ENCODE data around the gene RGPD5.
"Not testable (repeated sequence)": the region's sequence is repeated elsewhere in the genome, so short reads cannot be mapped to it uniquely, and the experiment has no call there.

The RGPD5 gene

DNA sequence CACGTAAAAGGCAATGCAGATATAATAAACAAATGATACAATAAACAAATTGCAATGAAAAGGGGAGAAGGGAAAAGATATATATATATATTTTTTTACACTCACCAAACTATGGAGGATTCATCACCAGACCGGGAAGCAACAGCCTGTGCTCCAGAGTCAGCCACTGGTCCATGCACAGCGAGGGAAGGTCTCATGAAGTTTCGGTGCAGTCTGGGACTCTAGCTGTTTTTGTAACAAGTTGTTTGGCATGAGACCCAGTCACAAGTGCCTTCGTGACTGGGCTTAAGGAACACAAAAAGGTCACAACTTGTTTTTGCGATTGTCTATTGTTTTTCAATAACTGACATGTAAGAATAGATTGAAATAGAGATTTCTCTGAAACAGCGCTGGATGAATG lies 99.6 kb downstream of the RGPD5 start:
- not testable (repeated sequence) for DNase-seq

DNA sequence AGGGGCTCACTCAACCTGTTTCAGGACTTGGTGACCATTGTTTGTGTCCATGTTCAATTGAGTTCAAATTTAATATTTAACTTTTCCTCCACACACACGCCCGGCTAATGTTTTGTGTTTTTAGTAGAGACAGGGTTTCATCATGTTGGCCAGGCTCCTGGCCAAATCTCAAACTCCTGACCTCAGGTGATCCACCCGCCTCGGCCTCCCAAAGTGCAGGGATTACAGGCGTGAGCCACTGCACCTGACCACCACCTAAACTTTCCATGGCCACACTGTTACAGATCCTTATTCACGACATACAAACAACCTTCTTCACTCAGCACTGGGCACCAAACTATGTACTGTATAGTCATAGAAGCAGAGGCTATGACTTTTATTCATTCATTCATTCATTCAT lies 100.0 kb downstream of the RGPD5 start:
- DNase-seq: not testable (repeated sequence)

DNA sequence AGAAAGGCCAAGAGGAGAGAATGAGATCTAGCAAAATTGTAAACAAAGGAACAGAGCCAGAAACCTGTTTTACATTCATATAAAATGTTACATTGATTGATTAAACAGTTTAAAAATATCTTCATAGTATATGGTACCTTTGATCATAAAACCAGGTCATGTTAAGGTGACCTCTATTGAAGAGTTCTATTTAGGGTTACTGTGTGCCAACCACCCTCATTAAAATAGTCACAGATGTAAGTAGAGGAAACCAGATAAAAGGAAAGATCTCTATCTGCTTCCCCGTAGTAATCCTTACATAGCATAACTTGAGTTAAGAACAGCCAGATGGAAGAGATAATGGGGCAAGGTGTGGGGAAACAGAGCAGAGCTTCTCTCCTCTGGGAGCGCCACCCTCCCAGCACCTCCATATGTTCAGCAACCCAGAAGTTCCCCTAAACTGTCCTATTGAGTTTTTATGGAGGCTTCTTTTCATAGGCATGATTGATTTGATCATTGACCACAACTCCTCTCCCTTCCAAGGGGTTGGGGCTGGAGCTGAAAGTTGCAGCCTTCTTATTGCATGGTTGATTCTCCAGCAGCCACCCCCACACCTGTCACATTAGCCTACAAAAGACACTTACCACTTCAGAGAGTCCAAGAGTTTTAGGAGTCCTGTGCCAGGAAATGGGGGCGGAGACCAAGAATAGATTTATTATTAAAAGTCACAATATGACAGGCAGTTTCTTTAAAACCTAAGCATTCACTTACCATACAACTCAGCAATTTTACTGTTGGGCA lies 101.2 kb downstream of the RGPD5 start:
- DNase-seq: not testable (repeated sequence)

DNA sequence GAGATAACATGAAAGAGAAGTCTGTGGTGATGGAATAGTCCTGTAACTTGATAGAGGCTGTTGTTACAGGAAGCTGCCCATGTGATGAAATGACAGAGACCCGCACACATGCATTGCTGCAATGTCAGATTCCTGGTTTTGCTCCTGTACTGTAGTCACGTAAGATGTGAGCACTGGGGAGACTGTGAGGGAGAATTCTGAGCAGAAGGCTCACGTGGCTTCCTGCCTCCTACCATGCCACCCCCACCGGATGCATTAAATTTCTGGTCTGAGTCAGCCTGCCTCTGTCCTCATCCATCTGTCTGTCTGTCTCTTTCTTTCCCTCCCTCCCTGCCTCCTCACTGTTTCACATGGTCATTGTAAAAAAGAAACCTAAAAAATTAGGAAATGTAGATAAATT lies 102.1 kb downstream of the RGPD5 start:
- DNase-seq: not testable (repeated sequence)

DNA sequence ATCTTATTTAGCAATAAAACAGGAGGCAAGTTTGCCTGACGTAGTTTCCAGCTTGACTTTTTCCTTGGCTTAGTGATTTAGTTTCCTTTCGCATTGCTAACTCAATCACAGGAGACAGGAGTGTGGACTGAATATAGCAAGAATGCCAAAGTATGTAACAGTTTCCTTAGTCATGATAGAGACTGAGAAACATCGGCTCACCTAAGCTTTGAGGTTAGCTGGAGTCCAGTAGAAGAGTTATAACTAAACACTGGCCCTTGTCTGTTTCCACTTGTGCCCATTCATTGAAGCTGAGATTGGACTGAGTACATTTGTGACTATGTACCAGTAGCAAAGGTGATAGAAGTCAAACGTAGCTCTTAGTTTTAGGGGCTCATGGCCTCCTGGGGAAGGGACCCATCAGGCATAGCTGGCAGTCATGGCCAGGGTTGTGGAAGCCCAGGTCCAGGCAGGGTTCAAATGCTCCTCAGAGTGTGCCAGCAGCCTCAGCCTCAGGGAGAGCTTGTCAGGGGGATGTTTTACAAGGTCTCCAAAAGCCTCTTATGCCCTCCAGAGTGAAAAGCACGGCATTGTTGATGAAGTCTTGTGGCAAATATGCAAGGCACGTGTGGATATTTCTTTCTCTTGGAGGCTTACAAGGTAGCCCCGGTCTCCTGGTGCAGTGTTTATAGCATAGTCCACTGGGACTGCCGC lies 103.8 kb downstream of the RGPD5 start:
- DNase-seq: not testable (repeated sequence)

DNA sequence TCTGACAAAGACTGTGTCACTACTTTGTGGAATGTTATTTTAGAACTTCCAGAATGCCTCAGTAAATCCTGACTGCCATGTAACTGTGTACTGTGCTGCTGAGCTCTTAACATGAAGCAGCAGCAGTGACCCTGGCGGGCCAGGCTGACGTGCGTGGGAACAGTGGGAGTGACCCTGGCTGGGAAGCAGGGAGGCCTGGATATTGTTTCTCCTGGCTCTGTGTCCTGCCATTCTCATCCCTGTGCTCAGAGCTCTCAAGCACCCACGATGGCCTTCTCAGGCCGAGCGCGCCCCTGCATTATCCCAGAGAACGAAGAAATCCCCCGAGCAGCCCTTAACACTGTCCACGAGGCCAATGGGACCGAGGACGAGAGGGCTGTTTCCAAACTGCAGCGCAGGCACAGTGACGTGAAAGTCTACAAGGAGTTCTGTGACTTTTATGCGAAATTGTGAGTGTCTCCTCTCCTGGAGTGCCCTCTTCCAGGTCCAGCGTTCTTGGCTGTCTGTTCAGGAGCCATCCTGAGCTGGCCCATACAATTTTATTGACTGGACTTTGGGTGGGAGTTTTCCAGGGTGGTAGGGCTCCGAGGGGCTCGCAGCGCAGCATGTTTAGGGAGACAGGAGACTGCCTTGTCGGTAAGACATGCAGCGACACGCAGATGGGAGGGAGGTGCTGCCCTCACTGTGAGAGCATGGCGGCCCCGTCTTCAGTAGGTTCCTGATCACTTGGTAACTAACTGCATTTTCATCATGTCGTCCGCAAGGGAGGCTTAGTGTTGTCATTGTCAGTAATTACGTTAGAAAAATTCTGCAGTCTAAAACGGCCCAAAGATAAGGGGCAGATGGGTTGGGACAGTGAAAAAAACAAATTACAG lies 104.6 kb downstream of the RGPD5 start, which contains the start of gene LIMS3:
Gene LIMS3 (plus strand): TSS at position 227 of the 875 bp plus-strand sequence. CDS start 41 bp downstream, at position 268.
- not testable (repeated sequence) for DNase-seq

DNA sequence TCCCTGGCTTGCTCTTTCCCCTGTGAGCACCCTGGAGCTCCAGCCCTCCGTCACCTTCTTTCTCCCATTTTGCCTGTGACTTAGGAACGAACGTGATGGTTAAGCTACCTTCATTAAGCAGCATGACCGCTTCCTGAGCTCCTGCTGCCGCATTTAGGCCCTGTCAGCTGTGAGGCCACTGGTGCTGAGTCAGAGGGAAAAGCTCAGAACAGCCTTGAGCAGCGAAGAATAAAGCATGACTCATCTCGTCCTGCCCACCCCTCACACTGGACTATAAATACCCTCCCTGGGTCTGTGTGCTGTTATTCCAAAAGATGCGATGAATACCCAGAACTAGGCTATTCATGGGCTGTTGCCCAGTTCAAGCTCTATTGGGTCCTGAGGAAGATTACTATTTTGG lies 111.7 kb downstream of the RGPD5 start:
- not testable (repeated sequence) for DNase-seq
